ENCODE data around the gene PDHA1.

GRCh38 chrX:19392703-19393102, 49.0 kb downstream of the PDHA1 start:
- TF ChIP-seq POLR2A (IDR thresholded peaks at IDR 0.05; ENCODE audit: low read depth, low read length) (no peak), TAF1 (IDR thresholded peaks at IDR 0.05; ENCODE audit: low read depth, low read length) (no peak)
